K562 (cell line): ENCODE results near the gene NYAP1. TPM values are rescaled to one million over a fixed set of nuclear protein-coding genes. Genes with fewer than 3 reads are reported as not detected.

Experiments
- CLOCK ChIP-seq: fragments of 250-450 bp; sonication (Bioruptor Pico); IDR thresholded peaks from 2 replicates; pipeline ENCODE4 v1.4.0; 2020; ENCODE audit warnings: mild to moderate bottlenecking, moderate library complexity, borderline replicate concordance
- DLX4 ChIP-seq: fragments of 250-450 bp; sonication (Bioruptor Pico); IDR thresholded peaks from 2 replicates; pipeline ENCODE4 v1.6.1; 2021; ENCODE audit warnings: mild to moderate bottlenecking
- E2F8 ChIP-seq: fragments of 450-650 bp; IDR thresholded peaks from 2 replicates; pipeline ENCODE4 v1.7.1; 2018; ENCODE audit warnings: mild to moderate bottlenecking, low read depth; ENCODE audit not compliant: partially characterized antibody
- PRDM10 ChIP-seq: fragments of 450-650 bp; IDR thresholded peaks from 2 replicates; pipeline ENCODE4 v1.6.1; 2018; ENCODE audit not compliant: partially characterized antibody
- PYGO2 ChIP-seq: fragments of 450-650 bp; IDR thresholded peaks from 2 replicates; pipeline ENCODE4 v1.6.1; 2016; ENCODE audit warnings: mild to moderate bottlenecking, missing genetic modification characterization, moderate library complexity, missing compliant biosample characterization
- RNF219 ChIP-seq: fragments of 250-450 bp; sonication (Bioruptor Pico); IDR thresholded peaks from 2 replicates; pipeline ENCODE4 v1.5.0; 2022; ENCODE audit warnings: mild to moderate bottlenecking
- TFE3 ChIP-seq: fragments of 450-650 bp; formaldehyde crosslinking; IDR thresholded peaks from 2 replicates; pipeline ENCODE4 v1.4.0; 2020; ENCODE audit warnings: mild to moderate bottlenecking, mixed read lengths
- ZNF79 ChIP-seq: fragments of 250-450 bp; sonication (Bioruptor Pico); IDR thresholded peaks from 2 replicates; pipeline ENCODE4 v1.4.0; 2020; ENCODE audit warnings: low read depth, mild to moderate bottlenecking, moderate library complexity
- polyA plus RNA-seq, 8 experiments: library from polyadenylated mRNA; depleted of rRNA in 4 of 8; stranded (reverse) in 5 of 8; unstranded in 3 of 8; fragments of >200 nt; fragmentation: Nextera tagmentation in 2 of 8; fragmentation: Illumina TruSeq in 1 of 8; extraction: Ambion mirVana in 2 of 8; extraction: Trizol in 1 of 8; gene quantifications; 2 replicates each; pipeline versions ENCODE4 v1.2.1 to v1.2.3, GENCODE V29; 2011 to 2014; ENCODE audit warnings: inconsistent platforms in 1 of 8, missing spikeins in 1 of 8
- total RNA-seq, 7 experiments: library from RNA; depleted of rRNA in 6 of 7; stranded (reverse); fragments of >200 nt in 6 of 7; fragmentation: Illumina TruSeq in 2 of 7; extraction: Trizol in 2 of 7; gene quantifications; 2 replicates each; pipeline versions ENCODE4 v1.2.1 to v1.2.3, GENCODE V29; 2011 to 2021; ENCODE audit warnings: low replicate concordance in 1 of 7

NYAP1 gene
- total and polyA plus RNA-seq, 9 of the 15 experiments (the other 6 are each of a cell fraction or from before 2014, with no cell fraction given): 0.11 to 0.88 (median 0.22) TPM; not detected in 2

GRCh38 chr7:100481466-100481865, 2.3 kb upstream of the NYAP1 start (continued):
- TF ChIP-seq ZNF79 (CRISPR knock-in tag) (no peak), E2F8 (no peak), CLOCK (no peak), RNF219 (CRISPR knock-in tag) (no peak), PYGO2 (tag) (no peak), PRDM10 (no peak), DLX4 (no peak), TFE3 (no peak)
